ENCODE results near the gene PDS5A.
A peak's percentile ranks its signal among the peaks of the same experiment; 100 is the strongest.
"Not testable (repeated sequence)": the region's sequence is repeated elsewhere in the genome, so short reads cannot be mapped to it uniquely, and the experiment has no call there.

Gene PDS5A

GRCh38 chr4:39850727-39851126, 127.0 kb downstream of the PDS5A start:
- CTCF ChIA-PET: no interaction called here
- TF ChIP-seq CTCF (conservative IDR thresholded peaks at IDR 0.05; ENCODE audit: low read depth): no peak
- POLR2A ChIA-PET (ENCODE audit: low non-redundant PET): no interaction called here

GRCh38 chr4:39846705-39847104, 131.0 kb downstream of the PDS5A start:
- H3K27ac ChIP-seq: no peak overlapping the region
- ChIA-PET POLR2A (ENCODE audit: low non-redundant PET) (no interaction called here), CTCF (no interaction called here)
- no peak for TF ChIP-seq CTCF (conservative IDR thresholded peaks at IDR 0.05; ENCODE audit: low read depth)
- no peak for DNase-seq (ENCODE audit: low spot score)

More at GRCh38 chr4:39850727-39851126, 127.0 kb downstream of the PDS5A start:
- no peak for DNase-seq (ENCODE audit: low spot score)
- no peak overlapping the region for H3K27ac ChIP-seq

- peak; percentile 7 for DNase-seq (ENCODE audit: low spot score)
- TF ChIP-seq CTCF (conservative IDR thresholded peaks at IDR 0.05; ENCODE audit: low read depth): no peak
- H3K27ac ChIP-seq: no peak overlapping the region
- CTCF ChIA-PET: interaction anchor here (0.6 kb wide), 1 partner anchor 223 kb away, joined by 3 read pairs; no protein-coding TSS in a partner anchor
- POLR2A ChIA-PET (ENCODE audit: low non-redundant PET): no interaction called here
Measured at GRCh38 chr4:39846120-39846519, 131.6 kb downstream of the PDS5A start.

GRCh38 chr4:39841894-39842293, 135.8 kb downstream of the PDS5A start:
- H3K27ac ChIP-seq: no peak overlapping the region
- CTCF ChIA-PET: no interaction called here
- DNase-seq (ENCODE audit: low spot score): no peak
- POLR2A ChIA-PET (ENCODE audit: low non-redundant PET): no interaction called here
- no peak for TF ChIP-seq CTCF (conservative IDR thresholded peaks at IDR 0.05; ENCODE audit: low read depth)

- H3K27ac ChIP-seq; CTCF ChIA-PET; DNase-seq (ENCODE audit: low spot score); POLR2A ChIA-PET (ENCODE audit: low non-redundant PET): not testable (repeated sequence)
Measured at GRCh38 chr4:39840516-39840915, 137.2 kb downstream of the PDS5A start.

GRCh38 chr4:39840027-39840426, 137.7 kb downstream of the PDS5A start:
- no peak overlapping the region for H3K27ac ChIP-seq
- no peak for DNase-seq (ENCODE audit: low spot score)
- POLR2A ChIA-PET (ENCODE audit: low non-redundant PET): interaction anchor here (0.6 kb wide), 1 partner anchor 20 kb away, joined by 4 read pairs; no protein-coding TSS in a partner anchor
- CTCF ChIA-PET: no interaction called here
- no peak for TF ChIP-seq CTCF (conservative IDR thresholded peaks at IDR 0.05; ENCODE audit: low read depth)

- H3K27ac ChIP-seq; POLR2A ChIA-PET (ENCODE audit: low non-redundant PET); CTCF ChIA-PET; DNase-seq (ENCODE audit: low spot score): not testable (repeated sequence)
Measured at GRCh38 chr4:39838431-39838830, 139.3 kb downstream of the PDS5A start.

GRCh38 chr4:39834269-39834668, 143.4 kb downstream of the PDS5A start:
- ChIA-PET CTCF (interaction anchor here (0.6 kb wide), 1 partner anchor 46 kb away, joined by 3 read pairs; no protein-coding TSS in a partner anchor), POLR2A (ENCODE audit: low non-redundant PET) (no interaction called here)
- no peak for TF ChIP-seq CTCF (conservative IDR thresholded peaks at IDR 0.05; ENCODE audit: low read depth)
- no peak overlapping the region for H3K27ac ChIP-seq
- no peak for DNase-seq (ENCODE audit: low spot score)

Measured in RWPE1 (cell line).